Measurements from ENCODE around the gene ABCD3.
"Not testable (repeated sequence)": the region's sequence is repeated elsewhere in the genome, so short reads cannot be mapped to it uniquely, and the experiment has no call there.

The ABCD3 gene

GRCh38 chr1:94417978-94418663, at the start of gene ABCD3:
TSS of gene ABCD3 (plus strand) at chr1:94418389. CDS start at chr1:94418479, 90 bp downstream.
- DNase-seq: peak; percentile 99

GRCh38 chr1:94372771-94373170, 45.4 kb upstream of the ABCD3 start:
- DNase-seq: not testable (repeated sequence)

- peak; percentile 44 for DNase-seq
These were observed 44.9 kb upstream of the ABCD3 start for GRCh38 chr1:94373311-94373710.

GRCh38 chr1:94375666-94376065, 42.5 kb upstream of the ABCD3 start:
- DNase-seq: not testable (repeated sequence)

GRCh38 chr1:94378493-94378892, 39.7 kb upstream of the ABCD3 start:
- not testable (repeated sequence) for DNase-seq

- no peak for DNase-seq
These were observed 38.6 kb upstream of the ABCD3 start for GRCh38 chr1:94379615-94380014.

GRCh38 chr1:94382201-94382600, 36.0 kb upstream of the ABCD3 start:
- no peak for DNase-seq

GRCh38 chr1:94383966-94384408, 34.2 kb upstream of the ABCD3 start:
- DNase-seq: no peak

GRCh38 chr1:94384485-94385265, 33.5 kb upstream of the ABCD3 start:
- DNase-seq: no peak

GRCh38 chr1:94385308-94385929, 32.8 kb upstream of the ABCD3 start:
- DNase-seq: no peak

- DNase-seq: no peak
These were observed 28.9 kb upstream of the ABCD3 start for GRCh38 chr1:94389298-94389697.

- DNase-seq: no peak
These were observed 23.9 kb upstream of the ABCD3 start for GRCh38 chr1:94394247-94394646.

- DNase-seq: no peak
These were observed 23.0 kb upstream of the ABCD3 start for GRCh38 chr1:94395231-94395630.

- no peak for DNase-seq
These were observed 22.4 kb upstream of the ABCD3 start for GRCh38 chr1:94395748-94396309.

GRCh38 chr1:94396356-94397010, 21.7 kb upstream of the ABCD3 start:
- no peak for DNase-seq

- no peak for DNase-seq
These were observed 19.8 kb upstream of the ABCD3 start for GRCh38 chr1:94398356-94398755.

GRCh38 chr1:94399453-94399852, 18.7 kb upstream of the ABCD3 start:
- DNase-seq: no peak

GRCh38 chr1:94401206-94401605, 17.0 kb upstream of the ABCD3 start:
- DNase-seq: no peak

GRCh38 chr1:94406446-94406845, 11.7 kb upstream of the ABCD3 start:
- DNase-seq: no peak

- DNase-seq: no peak
These were observed 9.9 kb upstream of the ABCD3 start for GRCh38 chr1:94408104-94408830.

- DNase-seq: peak; percentile 68
These were observed 7.0 kb upstream of the ABCD3 start for GRCh38 chr1:94411237-94411636.

- DNase-seq: peak; percentile 12
These were observed 4.9 kb upstream of the ABCD3 start for GRCh38 chr1:94413311-94413710.

Data from suppressor macrophage treated with lipopolysaccharide for 4 hours (primary cell).